Nucleus accumbens (tissue), 56 donors: Measurements from ENCODE around the gene WNT4.

Experiments used
- DNase-seq, 56 donors: peaks; one replicate each; lab custom pipeline; 2025; lab: John Stamatoyannopoulos, UW

The WNT4 gene

DNA sequence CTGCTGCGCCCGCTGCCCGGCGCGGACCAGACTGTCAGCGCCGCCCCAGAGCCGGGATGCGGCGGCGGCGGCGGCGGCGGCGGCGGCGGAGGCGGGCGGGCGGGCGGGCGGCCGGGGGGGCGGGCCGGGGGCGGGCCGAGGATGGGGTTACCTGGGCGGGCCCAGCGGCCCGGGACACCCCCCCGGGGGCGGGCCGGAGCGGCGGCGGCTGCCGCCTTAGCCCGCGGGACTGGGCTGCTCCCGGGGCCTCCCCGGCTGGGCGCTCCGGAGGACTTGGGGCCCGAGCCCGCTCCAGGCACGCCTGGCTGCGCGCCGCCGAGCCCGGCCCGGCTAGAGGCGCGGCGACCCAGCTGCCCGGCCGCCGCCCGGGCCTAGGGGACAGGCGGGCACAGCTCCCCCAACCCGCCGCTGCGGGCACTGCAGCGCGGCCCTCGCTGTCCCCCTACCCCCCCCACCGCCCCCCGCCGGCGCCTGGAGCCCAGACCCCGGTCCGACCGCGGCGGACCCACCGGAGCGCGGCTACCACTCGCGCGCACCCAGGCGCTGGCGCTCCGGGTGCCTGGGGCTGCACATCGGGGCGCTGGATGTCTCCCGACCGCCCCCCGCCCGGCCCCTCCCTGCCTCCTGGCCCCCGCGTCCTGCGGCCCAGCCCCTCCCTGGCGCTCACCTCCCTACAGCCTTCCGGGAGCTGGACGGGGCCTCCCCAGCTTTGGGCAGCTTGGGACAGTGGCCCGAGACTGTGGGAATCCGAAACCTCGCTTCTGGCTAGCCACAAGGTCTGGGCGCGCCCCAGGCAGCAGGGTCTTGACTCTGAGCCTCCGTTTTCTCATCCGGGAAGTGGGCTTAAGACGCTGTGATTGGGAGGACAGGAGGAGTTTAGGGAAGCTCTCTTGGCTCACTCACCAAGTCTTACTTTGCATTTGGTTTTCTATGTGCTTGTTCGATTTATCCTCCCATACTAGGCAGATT, at the start of gene WNT4:
TSS of gene WNT4 (minus strand) at position 33 of the 969 bp plus-strand sequence. CDS start 175 bp downstream, outside the sequence.
- DNase-seq, result peak in 3 of 56 donors; percentile 12 to 33 (median 17)

DNA sequence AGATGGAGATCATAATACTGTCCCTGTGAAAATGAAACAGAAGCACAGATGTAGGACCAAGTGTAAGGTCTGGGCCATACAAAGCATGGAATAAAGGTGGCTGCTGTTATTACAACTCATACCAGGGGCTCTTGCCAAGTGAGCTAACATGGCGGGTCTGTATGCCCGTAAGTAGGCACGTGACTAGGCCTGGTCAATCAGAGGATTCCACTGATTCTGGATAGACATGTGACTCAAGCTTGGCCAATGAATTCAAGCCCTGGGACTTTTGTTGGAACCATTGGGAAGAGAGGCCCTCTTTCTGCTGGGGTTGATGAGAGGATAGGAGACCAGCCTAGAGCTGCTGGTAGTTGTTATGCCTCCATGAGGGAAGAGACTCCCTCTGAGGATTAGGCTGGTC, 47.8 kb upstream of the WNT4 start:
- no peak for DNase-seq

DNA sequence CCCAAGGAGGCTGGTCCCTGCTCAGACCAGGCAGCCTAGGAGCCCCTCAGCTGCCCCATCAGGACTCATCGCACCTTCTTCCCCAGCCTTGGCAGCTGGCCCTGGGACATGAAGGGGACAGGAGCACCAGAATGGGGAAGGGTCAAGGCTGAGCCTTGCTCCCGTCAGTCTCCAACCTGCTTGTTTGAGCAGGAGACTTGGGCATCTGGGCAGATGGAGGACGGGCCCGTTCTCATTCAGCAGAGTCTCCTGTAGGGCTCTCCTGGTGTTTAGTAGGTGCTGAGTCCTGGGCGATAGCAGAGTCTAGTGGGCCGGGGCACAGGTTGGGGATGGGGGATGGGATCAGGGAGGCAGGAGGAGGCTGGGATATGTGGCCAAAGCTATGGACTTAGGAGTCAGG, 47.4 kb upstream of the WNT4 start:
- DNase-seq, result no peak

DNA sequence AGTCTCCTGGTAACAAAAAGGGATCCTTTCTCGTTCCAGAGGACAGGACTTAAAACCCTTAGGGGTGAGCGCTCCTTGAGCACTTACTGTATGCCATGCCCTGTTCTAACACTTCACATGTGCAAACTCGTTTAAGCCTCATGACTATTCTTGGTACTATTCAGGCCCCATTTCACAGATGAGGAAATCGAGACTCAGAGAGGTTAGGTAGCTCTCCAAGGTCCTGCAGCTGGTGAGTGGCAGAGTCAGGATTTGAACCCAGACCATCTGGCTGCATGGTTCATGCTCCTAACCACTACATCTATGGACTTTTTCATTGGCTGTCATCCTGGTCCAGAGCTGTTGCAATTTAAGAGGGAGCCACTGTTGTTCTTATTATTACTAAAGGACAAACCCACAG, 46.7 kb upstream of the WNT4 start:
- DNase-seq, result no peak

DNA sequence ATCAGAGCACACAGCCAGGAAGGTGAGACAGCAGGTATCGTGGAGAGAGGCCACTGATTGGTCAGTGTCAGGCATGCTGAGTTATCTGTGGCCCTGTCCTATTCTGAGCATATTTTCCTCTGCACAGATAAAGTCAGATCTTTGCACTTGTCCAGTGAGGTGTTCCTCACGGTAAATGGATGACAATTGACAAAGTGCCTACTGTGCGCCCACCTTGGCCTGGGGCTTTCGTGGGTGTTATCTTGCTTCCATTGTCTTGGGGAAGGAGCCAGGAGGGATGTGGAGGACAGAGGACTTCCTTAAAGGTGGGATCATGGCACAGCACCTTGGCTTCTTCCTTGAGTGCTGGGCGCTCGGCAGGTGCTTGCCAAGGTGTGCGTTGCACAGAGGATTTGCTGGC, 46.0 kb upstream of the WNT4 start:
- no peak for DNase-seq

DNA sequence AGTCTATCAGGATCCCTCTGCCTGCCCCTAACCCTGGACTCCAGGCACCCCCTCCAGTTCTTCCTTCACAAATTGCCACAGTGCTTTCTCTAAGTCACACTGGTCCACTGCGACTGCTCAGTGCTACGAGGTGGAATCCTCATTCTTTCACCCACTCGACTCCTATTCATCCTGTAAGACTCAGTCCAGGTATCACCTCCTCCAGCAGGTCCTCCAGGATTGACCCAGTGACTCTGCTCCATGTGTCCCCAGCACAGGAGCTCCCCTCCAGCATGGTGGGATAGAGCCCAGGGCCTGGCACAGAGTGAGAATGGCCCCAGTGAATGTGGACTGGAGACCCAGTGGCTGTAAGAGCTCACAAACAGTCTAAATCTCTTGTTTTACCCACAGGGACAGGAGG, 45.5 kb upstream of the WNT4 start:
- DNase-seq, result no peak

DNA sequence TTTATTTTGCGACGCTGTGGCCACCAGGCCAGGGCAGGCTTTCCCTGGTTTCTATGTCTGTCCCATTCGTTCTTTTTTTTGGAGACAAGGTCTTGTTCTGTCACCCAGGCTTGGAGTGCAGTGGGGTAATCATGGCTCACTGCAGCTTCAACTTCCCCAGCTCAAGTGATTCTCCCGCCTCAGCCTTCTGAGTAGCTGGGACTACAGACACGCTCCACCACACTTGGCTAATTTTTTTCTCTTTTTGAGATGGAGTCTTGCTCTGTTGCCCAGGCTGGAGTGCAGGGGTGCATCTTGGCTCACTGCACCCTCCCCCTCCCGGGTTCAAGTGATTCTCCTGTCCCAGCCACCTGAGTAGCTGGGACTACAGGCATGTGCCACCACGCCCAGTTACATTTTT, 43.4 kb upstream of the WNT4 start:
- no peak for DNase-seq

DNA sequence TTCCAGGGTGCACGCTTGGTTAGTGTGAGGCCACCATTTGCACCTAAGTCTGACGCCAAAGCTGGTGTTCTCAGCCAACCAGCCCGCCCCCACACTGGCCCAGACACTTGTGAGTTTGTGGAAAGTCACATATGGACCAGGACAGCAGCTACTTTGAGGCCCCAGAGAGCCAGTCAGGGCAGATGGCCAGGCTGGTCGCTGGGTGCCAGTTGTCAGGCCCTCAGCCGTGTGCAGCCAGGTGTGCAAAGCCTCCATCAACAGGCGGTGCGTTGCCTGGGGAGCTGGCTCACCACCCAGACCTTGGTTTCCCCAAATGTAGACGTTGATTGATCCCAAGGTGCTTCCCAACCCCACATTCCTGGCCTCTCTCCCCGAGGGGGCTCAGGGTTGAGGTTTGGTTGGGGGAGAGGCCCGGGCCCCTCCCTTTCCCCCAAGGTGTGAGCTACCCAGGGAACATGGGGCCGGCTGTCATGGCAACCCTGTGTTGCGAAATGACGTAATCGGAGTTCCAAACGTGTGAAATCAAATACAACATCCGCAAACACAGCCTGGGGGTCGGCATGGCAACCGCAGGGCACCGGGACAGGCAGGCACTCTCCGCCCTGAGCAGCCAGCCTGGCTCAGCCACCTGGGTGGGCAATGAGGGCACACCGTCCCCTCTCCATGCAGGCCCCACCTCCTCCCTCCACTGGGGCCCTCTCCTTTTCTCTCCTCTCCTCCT, 42.2 kb upstream of the WNT4 start:
- peak in 15 of 56 donors; percentile 7 to 57 (median 17) for DNase-seq

DNA sequence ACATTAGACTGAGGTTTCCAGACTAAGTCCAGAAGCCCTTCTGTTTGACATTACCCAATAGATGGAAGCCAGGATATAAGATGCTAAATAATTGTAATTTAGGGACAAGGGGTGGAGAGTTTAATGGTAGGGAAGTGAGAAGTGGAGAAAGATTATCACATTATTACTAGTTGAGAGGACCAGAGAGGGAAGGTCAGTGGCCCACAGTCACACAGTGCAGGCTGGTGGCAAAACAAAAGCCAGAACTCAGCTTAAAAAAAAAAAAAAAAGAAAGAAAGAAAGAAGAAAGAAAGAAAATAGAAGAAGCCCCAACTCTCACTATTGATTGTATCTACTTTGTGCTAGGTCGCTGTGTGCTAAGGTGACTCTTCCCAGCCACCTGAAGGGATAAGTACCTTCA, 41.6 kb upstream of the WNT4 start:
- no peak for DNase-seq

DNA sequence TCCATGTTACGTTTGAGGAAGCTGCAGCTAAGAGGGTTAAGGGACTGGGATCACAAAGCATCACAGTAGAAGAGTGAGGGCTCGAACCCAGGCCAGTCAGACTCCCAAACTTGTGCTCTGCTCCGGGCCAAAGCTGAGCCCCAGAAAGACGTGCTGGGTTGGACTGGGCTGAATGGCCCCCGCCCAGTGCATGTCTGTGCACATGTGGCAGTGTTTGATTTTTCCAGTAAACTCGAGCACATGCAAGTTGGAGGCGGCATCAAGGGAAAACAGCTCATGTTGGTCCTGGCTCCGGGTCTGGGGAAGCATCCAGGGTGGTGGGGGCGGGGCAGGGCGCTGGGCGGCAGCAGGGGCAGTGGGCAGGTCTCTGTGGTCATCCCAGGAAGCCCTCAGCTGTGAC, 39.8 kb upstream of the WNT4 start:
- no peak for DNase-seq

DNA sequence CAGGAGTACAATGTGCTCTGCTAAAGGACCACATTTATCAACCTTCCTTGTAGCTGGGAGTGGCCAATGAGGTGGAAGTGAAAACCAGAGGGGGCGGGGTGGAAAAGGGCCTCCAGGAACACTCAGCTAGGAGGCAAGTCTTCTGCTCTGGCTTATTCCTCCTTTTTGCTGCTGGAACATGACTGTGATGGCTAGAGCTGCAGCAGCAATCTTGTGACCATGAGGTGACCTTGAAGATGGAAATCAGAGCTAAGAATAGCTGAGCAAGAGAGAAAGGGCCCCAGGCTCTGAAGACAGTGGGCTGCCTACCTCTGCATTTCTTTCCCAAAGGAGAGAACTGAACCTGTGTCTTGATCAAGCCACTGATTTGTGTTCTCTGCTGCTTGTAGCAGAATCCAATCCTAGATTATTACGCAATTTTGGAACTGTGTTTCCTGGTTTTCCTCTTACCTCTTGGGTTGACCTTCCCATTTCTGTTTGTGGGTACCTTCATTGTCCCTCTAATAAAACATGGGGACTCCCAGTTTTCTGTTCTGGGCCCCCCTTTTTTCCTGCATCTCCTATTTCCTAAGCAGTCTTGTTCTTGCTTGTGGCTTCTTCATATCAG, 36.4 kb upstream of the WNT4 start:
- DNase-seq, result no peak

DNA sequence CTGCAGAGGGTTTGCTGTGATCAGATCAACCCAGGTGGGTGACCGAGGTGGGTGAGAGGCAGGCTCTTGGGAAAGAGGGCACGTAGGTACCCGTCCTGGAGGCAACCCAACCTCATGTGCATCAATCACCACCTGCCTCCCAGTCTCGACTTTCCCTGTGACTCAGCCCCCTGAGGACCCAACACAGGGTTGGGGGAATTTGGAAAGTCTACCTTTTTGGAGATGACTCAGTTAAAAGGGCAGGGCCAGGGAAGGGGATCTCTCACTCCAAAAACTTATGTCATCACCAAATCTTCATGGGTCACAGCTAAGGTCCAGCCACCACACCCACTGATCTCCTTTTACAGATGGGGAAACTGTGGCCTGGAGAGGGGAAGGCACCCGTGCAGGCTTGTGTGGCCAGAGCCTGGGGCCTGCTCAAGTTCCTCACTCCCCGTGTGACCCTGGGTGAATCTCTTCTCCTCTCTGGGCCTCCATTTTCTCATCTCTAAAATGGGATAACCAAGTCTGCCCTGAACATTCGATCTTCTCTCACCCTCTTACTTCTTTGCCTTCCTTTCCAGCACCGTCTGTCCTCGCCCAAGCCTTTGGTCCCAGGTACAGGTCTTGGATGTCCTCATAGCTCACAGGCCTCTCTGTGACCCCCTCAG, 34.6 kb upstream of the WNT4 start:
- no peak for DNase-seq

DNA sequence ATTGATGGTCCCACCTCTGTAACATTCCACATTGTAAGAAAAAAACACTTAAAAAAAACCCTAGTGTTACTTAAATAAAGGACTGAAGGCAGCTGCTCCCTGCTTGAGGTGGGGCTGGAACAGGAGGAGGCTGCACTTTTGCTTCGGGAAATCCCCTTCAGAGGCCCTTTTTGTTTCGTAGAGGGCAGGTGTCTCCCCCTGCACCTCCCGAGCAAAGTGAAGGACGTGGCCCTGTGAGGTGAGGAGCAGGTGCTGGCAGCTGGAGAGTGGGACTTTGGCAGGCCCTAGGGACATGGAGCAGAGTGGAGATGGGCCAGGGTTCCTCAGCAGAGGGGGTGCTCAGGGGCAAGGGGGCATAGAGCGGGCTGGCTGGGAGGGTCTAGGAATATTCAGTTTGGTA, 33.4 kb upstream of the WNT4 start:
- no peak for DNase-seq

DNA sequence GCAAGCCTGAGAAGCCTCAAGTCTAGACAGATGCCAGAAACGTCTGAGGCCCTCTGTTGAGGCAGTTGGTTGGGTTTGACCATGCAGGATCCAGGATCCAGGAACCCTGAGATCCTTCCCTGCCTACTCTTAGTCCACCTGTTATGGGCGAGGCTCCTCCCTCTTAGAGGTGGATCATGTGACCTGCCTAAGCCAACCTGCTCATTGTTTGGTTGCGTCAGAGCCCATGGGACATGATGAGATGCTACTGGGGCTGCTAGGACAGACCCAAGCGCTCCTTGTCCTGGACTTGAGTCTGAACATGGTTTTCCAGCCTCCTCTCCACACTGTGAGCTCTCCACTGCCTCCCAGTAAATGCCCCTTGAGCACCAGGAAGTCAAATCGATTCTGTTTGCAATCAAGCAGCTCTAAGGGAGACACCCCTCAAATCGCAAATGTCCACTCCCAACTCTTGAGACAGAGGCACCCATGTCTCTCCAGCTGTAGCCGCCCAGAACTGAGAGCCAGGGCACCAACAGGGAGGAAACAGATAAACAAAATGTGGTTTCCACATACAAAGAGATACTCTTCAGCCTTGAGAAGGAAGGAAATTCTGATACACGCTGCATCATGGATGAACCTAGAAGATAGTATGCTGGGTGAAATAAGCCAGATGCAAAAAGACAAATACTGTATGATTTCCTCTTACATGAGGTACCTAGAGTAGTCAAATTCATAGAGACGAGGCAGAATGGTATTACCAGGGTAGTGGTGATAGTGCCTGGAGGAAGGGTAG, 31.7 kb upstream of the WNT4 start:
- DNase-seq, result no peak

DNA sequence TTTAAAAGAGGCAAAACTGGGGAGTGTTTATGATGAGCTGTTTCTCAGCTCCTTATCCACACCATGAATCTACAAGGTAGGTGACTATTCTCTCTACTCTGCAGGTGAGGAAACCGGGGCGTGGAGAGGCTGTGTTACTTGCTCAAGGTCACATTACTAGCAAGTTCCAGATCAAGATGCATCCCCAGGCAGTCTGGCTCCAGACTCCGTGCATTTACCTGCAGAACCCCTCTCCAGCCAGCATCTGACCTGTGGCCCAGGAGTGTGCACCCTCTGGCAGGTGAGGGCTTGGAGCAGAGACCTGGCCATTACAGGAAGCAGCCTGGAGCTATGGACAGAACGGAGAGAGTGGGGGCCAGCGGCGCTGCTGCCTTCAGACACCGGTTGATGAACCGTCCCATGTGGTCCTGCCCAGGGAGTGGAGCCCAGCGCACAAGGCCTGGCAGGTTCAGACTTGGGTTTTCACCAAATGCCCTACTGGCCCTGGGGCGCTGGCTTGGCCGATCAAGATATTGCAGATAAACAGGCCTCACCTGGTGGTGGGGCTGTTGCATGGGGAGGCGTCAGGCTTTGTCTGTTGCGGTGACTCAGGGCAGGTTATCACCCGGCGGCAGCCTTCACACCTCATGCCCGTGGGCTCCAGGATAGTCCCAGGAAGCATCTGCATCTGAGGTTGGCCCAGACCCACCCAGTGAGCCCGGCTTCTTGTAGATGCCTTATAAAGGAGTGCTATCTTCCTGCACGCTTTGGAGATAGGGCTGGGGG, 29.2 kb upstream of the WNT4 start:
- no peak for DNase-seq

DNA sequence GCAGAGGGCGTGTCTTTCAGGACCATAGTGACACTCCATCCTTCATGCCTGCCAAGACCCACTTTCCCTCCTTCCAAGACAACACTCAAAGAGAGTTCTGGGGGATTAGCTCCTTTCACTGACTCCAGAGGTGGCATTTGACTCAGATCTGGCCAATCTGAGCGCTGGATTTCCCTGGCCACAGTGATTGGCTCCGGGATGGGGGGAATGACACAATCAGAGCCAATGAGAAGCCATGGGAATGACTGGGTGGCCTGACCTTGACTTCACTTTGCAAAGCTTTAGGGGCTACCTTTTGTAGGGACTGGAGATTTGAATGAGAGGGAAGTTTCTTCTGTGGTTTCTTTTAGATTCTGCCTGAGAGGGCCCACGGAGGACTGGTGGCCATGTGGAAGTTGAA, 26.9 kb upstream of the WNT4 start:
- no peak for DNase-seq

DNA sequence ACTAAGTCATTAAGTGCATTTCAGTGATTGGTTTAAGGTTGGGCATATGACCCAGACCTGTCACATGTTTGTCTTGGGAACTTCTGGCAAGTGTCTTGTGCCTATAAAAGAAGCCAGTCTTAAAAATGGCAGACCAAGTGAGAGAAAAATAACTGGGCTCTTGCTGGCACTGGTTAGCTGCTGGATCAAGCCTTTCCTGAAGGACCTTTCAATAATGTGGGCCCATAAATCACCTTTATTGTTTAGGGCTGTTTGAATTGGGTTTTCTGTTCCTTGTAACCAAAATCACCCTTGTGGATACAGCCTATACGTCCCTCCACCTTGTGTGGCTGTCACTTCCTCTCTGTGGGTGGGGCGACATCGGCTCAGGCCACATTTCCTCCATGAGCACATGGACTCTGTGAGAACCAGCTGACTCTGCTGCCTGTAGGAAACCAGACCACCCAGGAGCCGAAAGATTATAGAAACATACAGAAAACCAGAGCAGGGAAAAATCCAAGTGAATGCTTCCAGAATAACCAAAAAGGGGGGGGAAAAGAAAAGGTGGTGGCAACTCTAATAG, 25.6 kb upstream of the WNT4 start:
- no peak for DNase-seq

DNA sequence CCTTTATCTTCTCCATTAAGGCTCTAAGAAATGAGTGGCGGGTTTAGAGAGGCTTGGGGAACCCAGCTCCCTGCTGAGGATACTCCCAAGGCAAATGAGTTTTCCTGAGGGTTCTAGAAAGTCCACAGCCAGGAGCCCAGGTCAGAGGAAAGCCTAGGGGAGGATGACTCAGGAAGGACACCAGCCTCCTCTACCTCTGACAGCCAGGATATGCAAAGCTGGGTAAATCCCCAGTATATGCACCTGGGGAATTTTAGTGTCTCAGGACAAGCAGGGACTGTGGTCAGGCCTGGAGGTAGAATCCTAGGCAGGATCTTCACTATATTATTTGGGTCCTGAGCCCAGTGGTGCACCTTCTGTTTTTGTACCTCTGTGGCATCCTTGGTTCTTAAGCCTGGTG, 23.5 kb upstream of the WNT4 start:
- no peak for DNase-seq
